Daoy (cell line): ENCODE data around the gene ALS2CL. TPM values are rescaled to one million over a fixed set of nuclear protein-coding genes. Genes with fewer than 3 reads are reported as not detected.

Experiments
- DNase-seq: peaks from one replicate; pipeline ENCODE4 v3.0.0-alpha.2; 2015; ENCODE audit warnings: low read depth
- total RNA-seq: library from RNA; depleted of rRNA; stranded (reverse); fragments of >200 nt; shearing (Covaris generic); gene quantifications from 2 replicates; pipeline ENCODE4 v1.2.3, GENCODE V29; 2014

Gene ALS2CL
- total RNA-seq, 1 experiment from 2014 or later, result 0.74 TPM

- no peak for DNase-seq
Measured at GRCh38 chr3:46676601-46677410, 16.7 kb downstream of the ALS2CL start.

DNA sequence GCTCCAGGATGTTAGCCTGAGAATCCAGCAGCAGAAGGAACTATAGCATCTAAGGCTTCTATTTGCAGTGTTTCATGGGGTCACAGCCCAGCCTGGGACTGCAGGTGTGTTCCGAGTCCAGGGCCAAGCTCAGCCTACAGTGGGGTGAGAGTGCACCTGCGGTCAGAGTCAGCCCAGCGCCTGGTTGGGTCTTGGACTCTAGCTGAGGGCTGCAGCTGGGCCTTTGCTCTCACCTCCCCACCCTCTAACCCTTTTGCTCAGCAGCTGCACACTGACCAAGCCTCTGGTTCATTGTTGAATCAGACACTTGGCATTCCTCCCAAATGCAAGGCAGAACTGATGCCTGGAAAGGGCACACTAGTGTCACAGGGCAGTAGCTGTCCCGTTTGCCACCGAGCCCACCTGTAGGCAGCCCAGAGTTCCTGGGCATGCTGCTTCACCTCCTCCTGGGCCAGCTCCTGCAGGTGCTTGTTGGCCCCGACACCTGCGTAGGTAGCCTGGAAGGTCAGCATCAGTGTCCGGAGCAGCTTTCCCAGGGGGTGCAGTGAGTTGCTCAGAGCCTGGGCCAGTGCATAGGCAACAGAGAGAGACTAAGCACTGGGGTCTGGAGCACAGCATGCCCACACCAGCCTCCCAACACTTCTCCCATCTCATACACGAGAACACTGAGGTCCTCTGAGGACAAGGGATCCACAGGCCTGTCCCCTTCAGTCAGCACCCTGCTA, 17.5 kb downstream of the ALS2CL start:
- DNase-seq, result no peak

- DNase-seq, result no peak
Measured at GRCh38 chr3:46675426-46675825, 18.1 kb downstream of the ALS2CL start.

- no peak for DNase-seq
Measured at GRCh38 chr3:46674031-46674845, 19.2 kb downstream of the ALS2CL start.

DNA sequence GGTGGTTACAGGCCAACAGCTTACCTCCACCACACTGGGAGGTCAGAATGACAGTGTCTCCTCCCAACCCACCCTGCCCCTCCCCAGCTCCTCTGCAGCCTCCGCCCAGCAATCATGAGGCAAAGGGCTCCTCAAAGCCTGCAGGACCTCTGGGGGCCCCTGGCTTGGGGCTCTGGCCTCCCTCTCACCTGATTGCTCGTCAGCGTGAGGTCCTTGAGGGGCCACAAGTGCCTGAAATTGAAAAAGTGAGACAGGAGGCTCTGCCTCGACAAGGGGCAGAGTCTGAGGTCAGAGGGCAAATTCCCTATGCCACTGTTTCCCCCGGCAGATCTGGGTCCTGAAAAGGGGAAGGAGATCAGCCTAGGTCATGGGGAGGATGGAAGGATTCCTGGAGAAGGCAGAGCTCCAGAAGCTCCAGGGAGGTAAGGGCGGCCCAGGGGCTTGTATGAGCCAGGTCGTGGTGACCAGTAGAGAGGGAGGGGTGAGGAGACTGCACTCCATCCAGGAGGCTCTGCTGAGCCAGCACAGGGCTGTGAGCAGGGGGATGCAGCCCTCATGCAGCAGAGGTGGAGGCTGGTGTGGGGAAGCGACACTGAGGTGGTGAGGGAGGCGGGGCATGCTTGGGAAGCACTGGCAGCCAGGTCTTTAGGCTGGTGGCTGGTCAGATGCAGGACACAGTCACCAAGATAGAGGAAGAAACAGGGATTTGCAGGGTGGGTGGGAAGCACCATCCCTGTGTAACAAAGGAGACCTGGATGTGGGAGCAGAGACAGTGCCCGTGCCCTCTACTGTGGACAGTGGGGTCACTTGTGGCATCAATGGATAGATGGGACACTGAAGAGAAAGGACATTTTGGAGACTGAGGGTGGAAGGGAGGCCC, 20.1 kb downstream of the ALS2CL start:
- no peak for DNase-seq

GRCh38 chr3:46672349-46672695, 21.2 kb downstream of the ALS2CL start:
- DNase-seq, result no peak

- no peak for DNase-seq
Measured at GRCh38 chr3:46671541-46672348, 21.7 kb downstream of the ALS2CL start.

DNA sequence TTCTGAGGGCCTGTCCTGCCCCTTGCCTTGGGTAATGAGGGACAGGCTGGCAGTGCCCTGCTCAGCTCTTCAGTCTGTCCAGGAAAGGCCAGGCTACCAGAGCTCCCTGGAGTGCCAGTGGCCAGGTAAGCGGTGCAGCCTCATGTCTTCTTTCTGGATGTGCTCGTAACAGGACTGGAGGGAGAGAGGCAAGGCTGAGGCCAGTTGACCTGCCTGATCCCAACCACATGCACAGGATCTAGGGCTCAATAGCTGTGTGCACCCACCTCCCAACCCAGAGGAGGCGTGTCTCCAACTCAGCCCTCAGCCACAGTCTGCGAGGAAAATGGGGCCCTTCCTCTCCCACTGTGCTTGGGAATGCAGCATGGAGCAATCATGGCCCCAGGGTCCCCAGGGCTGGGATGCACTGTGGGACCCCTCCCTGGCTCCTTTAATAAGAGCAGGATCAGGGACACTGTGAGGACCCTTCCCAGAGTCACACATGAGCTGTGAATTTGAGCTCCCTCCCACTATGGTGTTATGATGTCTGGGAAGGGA, 22.5 kb downstream of the ALS2CL start:
- DNase-seq, result no peak

DNA sequence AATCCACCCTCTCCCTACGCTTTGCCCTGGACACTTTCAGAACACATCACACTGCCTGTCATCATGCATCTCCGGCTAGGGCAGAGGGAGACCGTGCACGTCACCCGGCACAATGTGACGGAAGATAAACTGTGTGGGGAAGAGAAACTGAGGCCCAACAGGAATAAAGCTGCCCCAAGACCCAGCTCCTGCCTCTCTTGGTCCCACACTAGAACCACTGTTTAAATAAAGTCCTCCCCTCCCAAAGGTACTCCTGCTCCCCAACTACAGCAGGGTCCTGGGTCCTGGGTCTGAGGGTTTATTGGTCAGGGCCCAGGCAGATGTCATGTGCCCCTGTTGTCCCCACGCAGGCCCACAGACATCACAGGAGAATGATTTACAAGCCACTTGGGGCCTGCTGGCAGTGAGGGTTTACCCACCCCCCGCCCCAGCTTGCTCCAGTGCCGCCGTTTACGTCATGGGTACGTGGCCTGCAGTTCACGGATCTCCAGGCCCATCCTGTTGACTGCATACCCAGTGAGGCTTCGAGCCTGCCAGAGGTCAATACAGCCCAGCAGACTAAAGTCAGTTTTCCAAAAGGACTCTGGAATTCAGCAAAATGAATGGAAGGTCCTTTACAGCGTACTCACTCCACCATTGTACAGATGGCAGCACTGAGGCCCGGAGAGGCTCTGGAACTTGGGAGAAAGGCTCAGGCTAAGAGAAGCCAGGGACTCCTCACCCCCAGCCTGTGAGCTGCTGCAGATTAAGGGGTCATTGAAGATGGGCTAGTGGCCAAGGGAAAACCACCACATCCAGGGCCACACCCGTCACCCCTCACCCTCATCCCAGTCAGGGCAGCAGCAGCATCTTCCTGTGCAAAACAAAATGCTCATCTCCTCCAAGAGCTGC, 23.2 kb downstream of the ALS2CL start:
- DNase-seq, result no peak

- no peak for DNase-seq
Measured at GRCh38 chr3:46669191-46669999, 24.1 kb downstream of the ALS2CL start.

DNA sequence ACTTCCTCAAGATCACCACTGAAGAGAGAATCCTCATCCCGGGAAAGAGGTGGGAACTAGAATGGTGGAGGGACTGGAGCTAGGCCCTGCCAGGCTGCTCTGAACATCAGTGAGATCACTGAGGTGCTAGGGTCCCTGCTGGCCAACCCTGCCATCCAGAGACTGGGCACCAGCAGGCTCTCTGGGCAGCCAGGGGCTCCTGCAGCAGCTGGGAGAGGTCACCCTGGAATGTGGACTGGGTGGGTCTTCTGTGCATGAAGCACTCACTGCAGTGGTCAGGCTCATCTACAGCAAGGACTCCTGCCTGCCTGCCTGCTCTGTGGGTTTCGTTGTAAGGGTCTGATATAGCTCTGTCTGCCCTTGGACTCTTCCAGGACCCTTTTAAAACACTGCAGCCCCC, 24.9 kb downstream of the ALS2CL start:
- no peak for DNase-seq

- no peak for DNase-seq
Measured at GRCh38 chr3:46668116-46668515, 25.4 kb downstream of the ALS2CL start.

DNA sequence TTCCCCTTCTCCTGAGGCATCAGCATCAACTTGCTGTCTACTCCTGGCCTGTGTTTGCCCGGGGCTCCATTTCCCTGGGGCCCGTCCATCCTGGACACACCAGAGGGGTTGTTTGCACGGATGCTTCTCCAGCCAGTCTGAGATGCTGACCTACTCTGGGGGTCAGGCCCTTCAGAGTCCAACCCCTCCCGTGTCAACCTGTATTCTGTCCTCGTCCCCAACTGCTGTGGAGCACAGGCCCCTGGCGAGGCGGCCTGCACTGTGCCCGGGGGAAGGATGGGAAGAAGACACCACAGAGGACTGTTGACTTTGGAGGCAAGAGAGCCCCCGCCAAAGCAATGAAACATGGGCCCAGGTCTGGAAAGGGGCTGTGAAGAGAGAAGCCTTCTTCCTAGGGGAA, 25.8 kb downstream of the ALS2CL start:
- no peak for DNase-seq

DNA sequence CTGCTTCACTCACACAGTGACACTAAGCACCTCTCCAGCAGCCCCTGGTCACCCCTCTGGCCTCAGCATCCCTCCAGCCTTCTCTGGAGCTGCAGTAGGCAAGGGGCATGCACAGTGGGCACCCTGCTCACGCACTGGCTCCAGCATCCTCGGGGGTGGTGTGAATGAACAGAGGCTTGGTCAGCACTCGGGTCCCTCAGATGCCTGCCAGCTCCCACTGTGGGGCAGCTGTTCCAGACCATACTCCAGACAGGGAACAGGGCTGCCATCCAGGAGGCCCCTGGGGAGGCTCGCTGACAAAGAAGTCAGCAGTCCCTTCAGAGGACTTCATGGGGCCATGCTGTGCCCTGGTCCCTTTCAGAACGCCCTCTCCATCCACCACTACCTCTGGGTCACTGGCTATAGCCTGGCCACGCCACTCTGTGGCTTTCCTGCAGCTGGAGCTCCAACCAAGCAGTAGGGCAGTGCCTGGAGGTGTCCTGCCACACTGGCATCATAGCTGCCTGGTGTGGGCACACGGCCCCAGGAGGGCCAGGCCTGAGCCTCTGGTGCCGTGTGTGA, 26.3 kb downstream of the ALS2CL start:
- DNase-seq, result no peak

DNA sequence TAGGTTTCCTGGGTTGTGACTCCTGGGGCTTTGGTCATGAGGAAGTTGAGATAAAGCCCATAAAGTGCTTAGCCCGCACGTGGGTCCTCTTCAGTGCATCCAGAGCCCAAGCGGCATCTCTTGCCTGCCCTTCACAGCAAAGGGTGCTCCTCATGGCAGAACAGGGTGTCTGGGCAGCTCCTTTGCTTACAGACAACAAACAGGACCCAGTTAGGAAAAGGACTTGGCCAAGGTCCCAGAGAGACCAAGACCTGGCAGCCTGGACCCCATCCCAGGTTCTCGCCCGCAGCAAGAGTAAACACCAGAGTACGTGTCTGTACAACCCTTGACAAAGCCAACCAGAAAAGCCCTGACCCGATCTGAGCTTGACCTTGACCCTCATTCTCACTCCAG, 27.0 kb downstream of the ALS2CL start:
- no peak for DNase-seq

DNA sequence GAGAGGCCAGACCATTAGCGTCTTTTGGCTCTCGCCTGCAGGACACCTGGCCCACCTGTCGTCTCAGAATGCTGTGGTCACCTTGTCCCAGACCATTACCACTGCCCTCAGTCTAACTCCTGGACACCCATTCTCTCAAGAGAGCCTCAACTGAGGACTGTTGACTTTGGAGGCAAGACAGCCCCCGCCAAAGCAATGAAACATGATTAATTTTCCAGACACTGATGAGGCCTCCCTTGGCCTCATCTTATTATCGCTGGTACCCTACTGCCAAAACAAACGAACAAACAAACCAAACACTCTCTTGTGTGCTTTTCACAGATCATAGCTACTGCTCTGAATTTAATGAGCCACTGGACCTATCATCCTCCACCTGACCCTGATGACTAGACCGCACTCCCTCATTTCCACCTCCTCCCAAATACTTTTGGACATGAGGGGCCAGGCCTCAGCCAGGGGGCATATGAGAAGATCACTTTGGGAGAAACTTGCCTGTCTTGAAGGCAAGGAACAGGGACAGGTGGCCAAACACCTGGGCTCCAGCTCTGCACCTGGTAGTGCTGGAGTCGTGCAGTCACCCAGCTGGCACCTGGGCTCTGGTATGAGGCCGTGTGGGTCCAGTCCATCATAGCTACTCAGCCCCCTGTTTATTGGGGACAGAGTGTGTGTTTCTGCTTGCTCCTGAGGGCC, 27.6 kb downstream of the ALS2CL start:
- no peak for DNase-seq

DNA sequence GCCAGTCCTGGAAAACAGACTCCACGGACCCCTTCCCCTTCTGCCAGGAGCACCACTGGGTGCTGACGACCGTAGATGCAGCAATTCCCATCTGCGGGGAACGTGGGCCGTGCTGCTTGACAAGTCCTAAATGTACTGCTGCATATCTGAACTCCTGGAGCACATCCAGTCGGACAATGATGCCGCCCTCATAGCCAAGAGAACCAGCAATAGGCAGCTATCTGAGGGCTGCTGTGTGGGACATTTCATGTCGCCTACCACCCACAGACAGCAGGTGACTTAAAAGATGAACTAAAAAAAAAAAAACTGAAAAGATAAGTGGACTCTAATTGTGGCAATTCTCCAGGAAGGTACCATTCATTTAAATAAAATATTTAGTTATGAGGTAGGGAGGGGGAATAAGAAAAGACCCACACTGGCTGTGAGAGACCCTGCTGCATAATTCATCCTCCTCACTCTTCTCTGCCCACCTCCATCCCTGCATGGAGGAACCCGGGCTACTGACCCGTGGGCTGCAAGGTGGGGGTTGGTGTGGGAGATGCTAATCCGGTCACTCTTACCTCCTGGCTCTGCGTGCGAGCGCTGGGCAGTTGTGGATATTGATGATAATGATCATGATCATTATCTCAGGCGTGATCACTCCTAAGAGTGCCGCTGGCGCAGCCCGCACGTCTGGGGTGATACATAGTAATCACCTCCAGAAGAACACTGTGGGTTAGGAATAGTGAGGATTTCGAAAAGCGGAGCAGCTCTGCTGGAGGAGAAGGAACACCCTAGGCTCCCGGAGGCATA, 28.3 kb downstream of the ALS2CL start:
- no peak for DNase-seq
